Stimulated activated CD4-positive, alpha-beta T cell treated with anti-CD3 and anti-CD28 coated beads, Interleukin-2, amount 100 ng/mL, for 48 hours (primary cell): Measurements from ENCODE around the gene PLEKHA6.

Source experiments
- DNase-seq, 2 donors: peaks; one replicate each; pipeline ENCODE4 v3.0.0-alpha.2; 2020

Gene PLEKHA6

GRCh38 chr1:204282761-204283221, 76.9 kb downstream of the PLEKHA6 start:
- no peak for DNase-seq

GRCh38 chr1:204280099-204280961, 79.4 kb downstream of the PLEKHA6 start:
- no peak for DNase-seq

GRCh38 chr1:204278958-204279357, 80.8 kb downstream of the PLEKHA6 start:
- no peak for DNase-seq

GRCh38 chr1:204278251-204278650, 81.5 kb downstream of the PLEKHA6 start:
- DNase-seq = no peak

GRCh38 chr1:204277563-204278219, 82.0 kb downstream of the PLEKHA6 start:
- DNase-seq = no peak

GRCh38 chr1:204275695-204276370, 83.9 kb downstream of the PLEKHA6 start:
- DNase-seq = no peak

GRCh38 chr1:204274446-204274845, 85.3 kb downstream of the PLEKHA6 start:
- DNase-seq = no peak

- no peak for DNase-seq
These were observed 87.2 kb downstream of the PLEKHA6 start for GRCh38 chr1:204272505-204272904.

- no peak for DNase-seq
These were observed 87.8 kb downstream of the PLEKHA6 start for GRCh38 chr1:204271970-204272369.

GRCh38 chr1:204268101-204268500, 91.6 kb downstream of the PLEKHA6 start:
- DNase-seq = no peak

- no peak for DNase-seq
These were observed 92.5 kb downstream of the PLEKHA6 start for GRCh38 chr1:204267191-204267601.

GRCh38 chr1:204266504-204267034, 93.2 kb downstream of the PLEKHA6 start:
- no peak for DNase-seq

GRCh38 chr1:204265665-204266064, 94.1 kb downstream of the PLEKHA6 start:
- DNase-seq = no peak

GRCh38 chr1:204264805-204265204, 94.9 kb downstream of the PLEKHA6 start:
- no peak for DNase-seq

- no peak for DNase-seq
These were observed 96.3 kb downstream of the PLEKHA6 start for GRCh38 chr1:204263254-204263910.

- no peak for DNase-seq
These were observed 97.0 kb downstream of the PLEKHA6 start for GRCh38 chr1:204262506-204263253.

- DNase-seq = no peak
These were observed 97.8 kb downstream of the PLEKHA6 start for GRCh38 chr1:204261746-204262505.

- DNase-seq = no peak
These were observed 98.5 kb downstream of the PLEKHA6 start for GRCh38 chr1:204261266-204261665.

- DNase-seq = no peak
These were observed 99.0 kb downstream of the PLEKHA6 start for GRCh38 chr1:204260601-204261197.

- DNase-seq = no peak
These were observed 99.9 kb downstream of the PLEKHA6 start for GRCh38 chr1:204259782-204260181.

GRCh38 chr1:204259196-204259595, 100.5 kb downstream of the PLEKHA6 start:
- no peak for DNase-seq
